HT1080 (cell line): ENCODE measurements around the gene OPN3. TPM values are rescaled to one million over a fixed set of nuclear protein-coding genes. Genes with fewer than 3 reads are reported as not detected.

Source experiments
- DNase-seq: peaks from one replicate; pipeline ENCODE4 v3.0.0-alpha.2; 2015; ENCODE audit warnings: low read depth
- total RNA-seq: library from RNA; depleted of rRNA; stranded (reverse); fragments of >200 nt; shearing (Covaris generic); gene quantifications from 2 replicates; pipeline ENCODE4 v1.2.3, GENCODE V29; 2014

Gene OPN3
- total RNA-seq, 1 experiment from 2014 or later: 5.3 TPM

DNA sequence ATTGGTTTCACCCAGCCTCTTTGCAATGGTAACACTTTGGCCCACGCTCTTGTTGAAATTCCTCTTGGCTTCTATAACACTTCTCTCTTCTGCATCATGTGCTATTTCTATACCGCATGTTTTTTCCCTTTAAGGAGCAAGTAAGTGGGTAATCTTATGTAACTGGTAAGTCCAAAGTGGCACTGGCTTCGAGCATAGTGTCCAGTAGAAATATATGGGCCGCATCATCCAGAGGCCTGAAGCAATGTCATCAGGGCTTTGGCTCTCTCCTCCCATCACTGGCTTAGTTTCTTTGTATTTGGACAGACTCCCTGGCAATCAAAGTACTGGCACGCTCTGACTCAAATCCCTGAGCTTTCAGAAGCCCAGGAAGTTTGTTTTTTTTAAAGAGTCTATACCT lies 17.5 kb downstream of the OPN3 start:
- no peak for DNase-seq

DNA sequence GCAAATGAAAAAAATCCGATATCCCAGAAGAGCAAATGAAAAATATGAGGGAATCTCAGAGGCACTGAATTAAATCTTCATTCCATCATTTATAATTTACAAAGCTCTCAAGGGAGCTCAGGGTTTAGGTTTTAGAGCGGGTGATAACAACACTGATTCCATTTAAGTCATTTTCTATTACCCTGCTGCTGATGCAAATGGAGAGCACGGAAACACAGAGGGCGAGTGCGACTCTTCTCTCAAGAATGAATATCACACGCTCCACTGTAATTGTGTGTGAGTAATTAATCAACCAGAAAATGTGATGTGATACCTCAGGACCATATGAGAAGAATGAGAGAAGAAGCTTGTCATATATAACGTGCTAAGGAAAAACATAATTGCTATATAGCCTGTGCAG lies 22.7 kb downstream of the OPN3 start:
- DNase-seq: no peak

DNA sequence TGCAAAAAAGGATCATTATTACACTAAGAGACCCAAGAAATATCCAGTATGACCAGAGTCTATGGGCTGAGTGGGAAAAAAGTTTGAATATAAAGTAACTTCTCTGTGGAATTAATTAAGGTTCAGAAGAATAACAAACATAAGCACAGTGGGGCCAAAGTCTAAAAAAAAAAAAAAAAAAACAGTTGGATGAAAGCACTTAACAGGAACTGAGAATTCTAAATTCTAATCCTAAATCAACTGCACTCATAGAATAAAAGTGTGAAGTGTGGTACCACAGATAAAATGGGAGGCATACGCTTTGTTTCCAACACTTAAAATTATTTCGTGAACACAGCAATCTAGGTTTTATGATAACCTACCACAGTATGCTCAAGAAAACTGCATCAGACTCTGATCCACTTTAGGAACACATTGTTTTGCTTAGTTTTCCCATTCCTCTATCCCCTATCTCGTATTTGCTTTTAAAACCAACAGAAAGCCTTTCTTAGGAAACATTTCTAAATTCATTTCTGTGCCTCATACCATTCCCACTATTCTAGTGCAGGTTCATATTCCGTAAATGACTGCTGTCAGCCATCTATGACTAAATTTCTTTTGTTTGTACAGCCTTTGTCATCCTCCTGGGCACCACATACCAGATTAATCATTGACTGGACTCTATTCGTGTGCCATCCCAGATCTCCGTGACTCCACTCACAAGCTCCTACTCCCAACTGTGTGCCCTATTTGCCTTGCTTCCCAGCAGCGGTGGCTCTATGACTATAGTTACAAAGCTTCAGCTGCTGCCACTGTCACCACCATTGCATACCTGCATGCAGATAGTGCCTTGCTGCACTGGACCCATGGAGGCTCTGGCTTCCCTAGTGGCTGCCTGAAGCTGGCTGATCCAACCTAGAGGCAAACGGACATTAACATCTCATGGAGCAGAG lies 24.9 kb downstream of the OPN3 start:
- peak; percentile 79 for DNase-seq

DNA sequence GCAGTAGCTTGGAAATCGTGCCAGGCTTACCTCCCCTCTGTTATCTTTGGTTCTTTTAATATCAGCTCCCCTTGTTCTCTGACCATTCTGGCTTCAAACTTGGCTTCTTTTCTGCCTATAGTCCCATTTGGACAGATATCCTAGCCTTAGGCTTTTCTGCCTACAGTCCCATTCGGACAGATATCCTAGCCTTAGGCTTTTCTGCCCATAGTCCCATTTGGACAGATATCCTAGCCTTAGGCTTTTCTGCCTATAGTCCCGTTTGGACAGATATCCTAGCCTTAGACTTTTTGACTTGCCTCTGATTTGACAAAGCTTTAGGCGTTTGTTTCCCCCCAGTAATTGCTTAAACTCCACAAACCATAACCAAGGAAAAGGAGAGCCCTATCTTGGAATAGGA lies 25.6 kb downstream of the OPN3 start:
- no peak for DNase-seq

DNA sequence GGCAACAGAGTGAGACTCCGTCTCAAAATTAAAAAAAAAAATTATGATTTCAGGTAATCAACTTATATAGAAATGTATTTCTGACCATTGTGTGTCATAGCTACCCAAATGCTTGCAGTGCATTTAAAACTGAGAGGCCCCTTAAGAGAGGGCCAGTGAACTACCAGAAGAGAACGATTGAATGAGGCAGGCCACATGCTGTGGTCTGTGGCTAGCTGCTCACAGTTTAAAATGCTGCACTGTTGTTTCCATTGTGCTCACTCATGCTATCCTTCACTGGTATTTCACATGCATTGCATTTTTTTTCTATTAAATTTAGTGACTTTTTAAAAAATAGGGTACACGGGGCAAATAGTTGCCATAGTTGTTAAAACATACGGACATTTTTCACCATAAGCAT lies 26.0 kb downstream of the OPN3 start:
- no peak for DNase-seq

DNA sequence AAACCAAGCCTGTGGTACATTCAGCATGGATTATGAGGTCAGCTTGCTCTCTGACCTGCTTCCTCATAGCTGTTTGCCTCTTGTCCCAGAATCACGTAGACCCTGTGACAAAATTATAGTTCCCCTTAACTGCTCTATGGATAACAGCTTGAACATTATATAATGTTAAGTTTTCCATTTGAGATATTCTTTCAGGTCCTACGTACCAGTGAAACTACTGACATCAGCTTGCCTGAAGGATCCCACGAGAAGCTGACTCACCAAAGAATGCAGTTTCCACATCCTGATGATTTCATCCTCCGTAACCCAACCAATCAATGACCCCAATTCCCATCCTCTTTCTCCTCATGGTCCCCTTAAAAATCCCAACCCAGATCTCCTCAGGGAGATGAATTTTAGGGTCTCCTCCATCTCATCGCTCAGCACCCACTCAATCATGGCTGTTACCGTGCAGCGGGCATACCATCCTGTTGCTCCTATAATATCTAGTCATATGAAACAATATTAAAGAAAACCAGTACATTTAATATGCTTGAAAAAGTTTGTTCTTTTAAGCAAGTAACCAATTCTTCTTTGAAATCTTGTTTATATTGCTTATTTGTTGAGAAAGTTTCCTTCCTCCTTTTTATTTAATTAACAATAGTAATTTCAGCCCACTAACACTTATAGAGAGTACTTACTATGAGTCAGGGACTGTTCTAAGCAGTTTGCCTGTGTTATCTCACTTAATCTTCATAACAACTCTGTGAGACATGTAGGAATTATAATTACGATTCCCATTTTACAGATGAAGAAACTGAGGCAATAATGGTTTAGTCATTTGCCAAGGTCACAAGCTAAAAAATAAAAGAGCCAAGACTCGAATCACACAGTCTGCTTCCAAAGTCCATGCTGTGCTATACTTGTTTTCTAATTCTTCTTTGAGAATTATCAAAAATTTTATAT lies 27.4 kb downstream of the OPN3 start:
- peak; percentile 90 for DNase-seq

DNA sequence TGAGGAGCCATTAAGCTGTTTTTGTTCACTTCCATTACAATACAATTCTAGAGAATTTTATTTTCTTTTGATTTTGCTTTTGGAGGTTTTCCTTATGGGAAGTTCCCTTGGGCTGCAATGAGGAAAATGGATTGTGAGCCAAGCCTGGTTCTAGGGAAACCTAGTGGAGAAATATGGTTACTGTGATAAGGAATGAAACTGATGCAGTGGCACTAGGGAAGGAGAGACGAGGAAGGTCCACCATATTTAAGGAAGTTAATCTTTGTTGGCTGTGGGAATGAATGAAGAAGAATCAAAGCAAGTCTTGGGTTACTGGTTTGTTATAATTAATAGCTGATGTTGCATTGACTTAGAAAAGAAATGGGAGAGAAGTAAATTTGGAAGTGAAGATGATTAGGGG lies 28.4 kb downstream of the OPN3 start:
- DNase-seq: no peak

DNA sequence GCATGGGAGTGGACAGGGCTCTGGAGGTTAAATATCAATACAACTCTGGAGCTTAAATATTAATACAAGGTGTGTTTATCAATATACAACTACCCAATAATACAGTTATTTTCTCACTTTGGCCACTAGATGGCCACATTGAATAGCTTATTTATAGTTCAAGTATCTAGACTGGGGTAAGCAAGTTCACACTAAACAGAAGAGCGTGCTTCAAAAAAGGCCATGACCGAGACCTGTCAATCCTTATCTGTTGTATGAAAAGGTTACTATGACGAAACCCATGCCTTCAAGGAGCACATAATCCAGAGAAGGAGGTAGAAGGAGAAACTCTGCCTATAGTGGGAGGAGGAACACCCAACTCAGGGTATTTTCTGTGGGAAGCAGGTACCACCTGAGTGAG lies 29.1 kb downstream of the OPN3 start:
- DNase-seq: peak; percentile 54

DNA sequence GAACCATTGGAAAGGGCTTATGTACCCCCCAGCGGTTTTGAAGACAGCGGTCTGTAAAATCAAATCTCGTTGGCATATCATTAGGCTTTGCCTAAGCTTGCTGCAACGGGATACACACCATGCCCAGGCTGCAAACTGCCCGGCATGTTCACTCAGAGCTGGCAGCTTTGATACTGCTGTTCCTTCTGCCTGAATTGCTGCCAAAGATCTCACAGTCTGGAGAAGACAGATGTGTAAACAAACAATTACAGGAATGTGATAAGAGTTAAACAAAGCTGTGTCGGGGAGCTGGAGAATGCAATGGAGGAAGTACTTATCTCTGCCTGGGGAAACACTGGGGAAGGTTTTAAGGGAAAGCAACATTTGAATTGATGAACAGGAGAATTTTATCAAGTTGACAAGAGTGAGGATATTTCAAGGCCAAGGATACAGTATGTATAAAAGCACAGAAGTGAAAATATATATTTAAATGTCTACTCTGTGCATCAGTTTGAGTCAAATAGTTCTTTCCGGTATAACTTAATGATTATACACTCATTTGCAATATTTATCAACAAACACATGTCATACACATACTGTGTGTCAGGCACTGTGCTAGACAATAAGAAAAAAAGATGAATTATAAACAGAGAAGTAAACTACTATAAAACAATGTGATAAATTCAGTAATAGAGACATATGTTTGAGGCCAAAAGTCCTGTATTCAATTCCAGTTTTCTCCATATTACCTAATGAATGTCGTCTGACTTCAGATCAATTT lies 29.9 kb downstream of the OPN3 start:
- DNase-seq: no peak

DNA sequence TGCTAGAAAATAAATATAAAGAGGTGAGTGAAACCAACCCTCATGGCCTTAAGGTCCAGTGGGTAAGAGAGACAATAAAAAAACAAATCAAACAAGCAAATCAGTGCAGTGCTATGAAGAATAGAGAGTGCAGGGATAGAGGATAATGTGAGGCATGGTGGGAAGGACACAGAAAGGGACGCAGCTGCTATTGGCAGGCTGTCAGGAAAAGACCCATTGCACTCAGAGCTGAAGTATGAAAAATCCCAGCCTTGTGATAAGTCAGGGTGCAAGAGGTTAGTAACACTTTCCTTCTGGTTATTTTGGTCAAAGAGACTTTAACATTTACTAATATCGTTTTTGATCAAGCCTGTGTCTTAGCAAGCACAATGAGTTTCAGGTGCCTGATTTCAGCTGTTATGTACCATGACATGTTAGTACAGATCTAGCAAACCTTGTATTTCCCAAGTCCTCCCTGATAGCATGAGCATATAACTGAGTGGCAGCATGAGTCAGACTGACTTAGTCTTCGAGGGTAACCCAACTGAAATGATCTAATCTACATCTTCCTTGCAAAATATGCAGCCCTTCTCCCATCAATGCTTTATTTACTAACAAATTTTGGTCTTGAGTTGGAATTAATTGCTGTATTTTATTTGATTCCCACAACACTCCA lies 31.7 kb downstream of the OPN3 start:
- DNase-seq: peak; percentile 65

DNA sequence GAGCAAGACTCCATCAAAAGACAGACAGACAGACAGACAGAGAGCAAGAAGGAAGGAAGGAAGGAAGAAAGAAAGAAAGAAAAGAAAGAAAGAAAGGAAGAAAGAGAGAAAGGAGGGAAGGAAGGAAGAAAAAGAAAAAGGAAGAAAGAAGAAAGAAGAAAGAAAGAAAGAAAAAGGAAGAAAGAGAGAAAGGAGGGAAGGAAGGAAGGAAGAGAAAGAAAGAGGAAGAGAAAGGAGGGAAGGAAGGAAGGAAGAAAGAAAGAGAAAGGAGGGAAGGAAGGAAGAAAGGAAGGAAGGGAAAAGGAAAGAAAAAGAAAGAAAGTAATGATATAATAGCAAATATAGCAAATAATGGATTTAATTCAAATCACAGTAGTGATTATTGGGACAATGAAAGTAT lies 32.7 kb downstream of the OPN3 start:
- no peak for DNase-seq

DNA sequence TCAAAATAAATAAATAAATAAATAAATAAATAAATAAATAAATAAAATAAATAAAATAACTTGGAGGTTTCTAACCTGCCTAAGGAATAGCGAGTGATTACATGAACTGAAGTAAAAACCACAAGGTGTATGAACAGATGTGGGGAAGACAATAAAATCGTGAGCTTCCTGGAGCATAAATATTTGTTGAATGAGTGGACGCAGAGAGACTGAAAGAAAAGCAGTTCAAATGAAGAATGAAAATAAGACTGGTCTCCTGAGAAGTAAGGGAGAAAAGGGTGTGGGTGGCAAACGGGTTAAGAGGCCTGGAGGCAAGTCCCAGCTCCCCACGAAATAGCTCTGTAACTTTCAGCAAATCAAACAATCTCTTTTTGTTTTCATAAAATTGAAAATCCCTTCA lies 33.6 kb downstream of the OPN3 start:
- DNase-seq: peak; percentile 50

DNA sequence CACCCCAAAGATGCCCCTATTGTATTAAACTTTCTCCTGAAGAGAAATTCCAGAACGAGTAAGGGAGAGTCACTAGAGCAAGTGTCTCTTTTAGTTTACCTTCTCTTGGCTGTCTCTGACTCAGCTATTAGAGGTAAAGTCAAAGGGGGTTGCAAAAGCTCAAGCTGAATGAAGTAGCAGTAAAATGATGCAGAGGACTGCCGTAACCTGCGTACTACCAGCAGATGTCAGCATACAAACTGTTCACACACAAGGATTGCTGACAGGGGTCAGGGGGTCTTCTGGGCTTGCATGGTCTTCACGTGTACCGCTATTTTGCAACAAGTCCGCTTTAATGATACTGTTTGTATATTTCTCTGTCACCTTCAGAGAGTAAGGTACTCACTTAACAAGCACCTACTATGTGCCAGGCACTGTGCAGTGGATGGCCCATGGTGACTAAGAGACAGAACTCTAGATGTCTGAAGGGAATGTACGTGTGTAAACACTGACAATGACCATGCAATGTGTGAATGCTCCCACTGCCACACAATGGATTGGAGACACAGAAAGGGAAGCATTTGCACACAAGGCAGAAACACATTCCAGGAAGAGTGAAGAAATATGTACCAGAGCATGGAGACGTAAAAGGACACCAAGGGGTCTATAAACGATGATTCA lies 34.9 kb downstream of the OPN3 start:
- DNase-seq: no peak

DNA sequence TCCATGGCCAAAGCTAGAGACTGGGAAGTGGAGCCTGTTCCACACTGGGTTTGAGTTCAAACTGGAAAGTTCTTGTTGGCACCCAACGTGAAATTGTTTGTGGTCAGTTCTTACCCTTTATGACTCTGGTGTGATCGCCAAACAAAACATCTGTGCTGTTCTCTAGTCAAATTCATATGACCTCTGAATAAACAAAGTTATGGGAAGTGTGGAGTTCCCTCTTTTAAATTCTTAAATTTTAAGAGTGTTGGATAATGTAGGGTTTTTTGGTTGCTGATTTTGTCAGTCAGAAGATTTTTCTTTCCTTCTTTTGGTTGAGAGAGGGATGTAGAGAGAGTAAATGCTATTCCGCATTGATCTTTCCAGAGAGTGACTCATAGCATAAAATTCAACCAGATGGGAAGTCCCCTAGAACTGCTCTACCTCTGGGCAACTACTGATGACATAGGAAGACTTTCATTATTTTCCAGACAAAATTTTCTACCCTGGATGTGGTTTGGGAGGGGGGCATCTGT lies 36.4 kb downstream of the OPN3 start:
- DNase-seq: peak; percentile 53

DNA sequence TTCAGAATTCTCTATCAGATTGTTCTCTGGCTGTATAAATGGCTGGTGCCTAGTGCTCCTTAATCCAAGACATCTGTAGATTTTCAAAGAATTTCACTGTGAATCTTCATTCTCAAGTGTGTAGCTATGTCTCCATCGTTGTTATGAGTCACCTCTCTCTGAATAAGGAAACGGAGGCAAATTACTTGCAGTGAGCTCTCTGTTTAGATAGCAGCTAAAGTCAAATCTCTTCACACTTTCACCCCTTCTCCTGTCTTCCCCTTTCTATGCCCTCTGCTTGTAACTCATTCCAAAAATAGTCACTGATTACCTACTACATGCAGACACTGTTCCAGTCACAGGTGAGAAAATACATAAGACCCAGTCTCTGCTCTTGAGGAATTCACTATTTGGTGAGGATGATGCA lies 39.7 kb downstream of the OPN3 start:
- DNase-seq: no peak

DNA sequence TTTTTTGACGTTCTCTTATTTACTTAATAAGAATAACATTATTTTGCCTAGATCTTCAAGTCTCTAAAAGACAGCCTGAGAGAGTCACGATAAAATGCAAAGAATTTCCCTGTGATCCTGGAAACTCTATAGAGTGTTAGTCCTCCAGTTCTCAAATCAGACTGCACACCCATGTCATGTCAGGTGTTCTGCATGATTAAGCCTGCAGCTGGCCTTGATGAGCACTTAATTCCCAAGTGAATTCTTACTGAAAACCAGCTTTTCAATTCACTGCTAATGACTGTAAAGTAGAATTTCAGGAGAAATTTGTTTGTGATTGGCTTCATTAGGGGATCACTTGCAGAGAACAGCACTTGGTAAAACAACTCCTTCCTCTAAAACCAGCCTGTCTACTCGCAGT lies 41.9 kb downstream of the OPN3 start:
- DNase-seq: no peak

DNA sequence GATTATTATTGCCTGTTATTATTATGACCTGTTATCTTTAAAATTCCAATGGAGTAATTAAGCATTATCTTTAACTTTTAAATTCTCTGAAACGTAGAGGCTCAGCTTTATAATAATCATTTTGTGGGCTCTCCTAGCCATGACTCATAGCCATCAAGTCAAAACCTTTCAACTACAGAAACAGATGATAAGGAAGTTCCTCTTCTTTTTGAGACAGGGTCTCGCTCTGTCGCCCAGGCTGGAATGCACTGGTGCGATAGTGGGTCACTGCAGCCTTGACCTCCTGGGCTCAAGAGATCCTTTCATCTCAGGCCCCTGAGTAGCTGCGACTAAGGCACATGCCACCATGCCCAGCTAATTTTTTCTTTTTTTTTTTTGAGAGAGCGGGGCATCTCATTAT lies 43.5 kb downstream of the OPN3 start:
- no peak for DNase-seq

DNA sequence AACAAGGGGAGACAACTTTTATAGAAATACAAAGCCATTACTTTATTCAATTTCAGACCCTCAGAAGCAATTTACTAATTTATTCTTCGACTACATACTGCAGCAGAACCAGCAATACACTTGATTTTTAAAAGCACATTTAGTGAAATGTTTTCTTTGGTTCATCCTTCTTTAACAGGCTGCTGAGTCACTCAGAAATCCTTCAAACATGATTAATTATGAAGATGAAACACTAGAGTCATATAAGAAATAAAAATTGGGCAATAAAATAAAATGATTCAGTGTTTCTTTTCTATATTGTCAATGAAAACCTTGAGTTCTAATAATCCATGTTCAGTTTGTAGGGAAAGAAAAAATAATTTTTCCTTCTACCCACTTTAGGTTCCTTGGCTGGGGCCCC lies 47.0 kb downstream of the OPN3 start:
- DNase-seq: no peak

DNA sequence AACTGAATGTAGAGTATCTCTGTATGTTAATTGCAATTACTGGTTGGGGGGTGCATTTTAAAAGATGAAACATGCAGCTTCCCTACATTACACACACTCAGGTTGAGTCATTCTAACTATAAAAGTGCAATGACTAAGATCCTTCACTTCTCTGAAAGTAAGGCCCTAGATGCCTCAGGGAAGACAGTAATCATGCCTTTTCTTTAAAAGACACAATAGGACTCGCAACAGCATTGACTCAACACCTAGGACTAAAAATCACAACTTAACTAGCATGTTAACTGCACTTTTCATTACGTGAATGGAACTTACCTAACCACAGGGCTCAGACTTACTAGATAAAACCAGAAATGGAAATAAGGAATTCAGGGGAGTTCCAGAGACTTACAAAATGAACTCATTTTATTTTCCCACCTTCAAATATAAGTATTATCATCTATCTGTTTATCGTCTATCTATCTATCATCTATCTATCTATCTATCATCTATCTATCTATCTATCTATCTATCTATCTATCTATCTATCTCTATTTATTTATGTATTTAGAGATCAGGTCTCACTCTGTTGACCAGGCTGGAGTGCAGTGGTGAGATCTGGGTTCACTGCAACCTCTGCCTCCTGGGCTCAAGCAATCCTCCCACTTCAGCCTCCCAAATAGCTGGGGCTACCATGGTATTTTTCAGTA lies 47.8 kb downstream of the OPN3 start:
- DNase-seq: peak; percentile 87

DNA sequence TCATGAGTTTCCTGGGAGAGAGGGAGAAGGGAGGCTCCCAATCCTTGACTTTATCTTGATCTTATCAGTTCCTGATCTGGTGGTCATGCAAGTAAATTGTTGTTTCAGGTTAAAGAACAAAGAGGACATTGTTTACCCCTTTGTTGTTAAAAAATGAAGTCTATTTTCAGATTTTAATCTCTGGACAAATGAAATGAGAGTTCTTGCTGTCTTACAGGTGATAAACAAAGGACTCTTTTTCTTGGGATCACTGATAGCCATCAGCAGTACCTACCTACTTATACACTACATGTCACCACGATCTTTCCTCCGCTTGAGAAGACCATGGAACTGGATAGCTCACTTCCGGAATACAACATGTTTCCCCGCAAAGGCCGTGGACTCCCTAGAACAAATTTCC lies 48.4 kb downstream of the OPN3 start:
- DNase-seq: peak; percentile 22
